SU-DHL-6 (cell line): ENCODE measurements around the gene SH2D5.

Experiments used
- H2AFZ ChIP-seq: fragments of 200-600 bp; sonication (generic); 2 replicates; pipeline ENCODE4 v1.6.1; 2014; ENCODE audit warnings: low read depth, mild to moderate bottlenecking, moderate library complexity, mixed read lengths, antibody characterized with exemption, low read length; ENCODE audit not compliant: severe bottlenecking
- H3F3A ChIP-seq: fragments of 200-600 bp; shearing (Covaris generic); 2 replicates; pipeline ENCODE4 v1.6.0; 2016; ENCODE audit warnings: antibody characterized with exemption, mild to moderate bottlenecking; ENCODE audit not compliant: insufficient read depth
- H3K27ac ChIP-seq: fragments of 200-600 bp; sonication (generic); 2 replicates; pipeline ENCODE4 v1.5.1; 2016; ENCODE audit warnings: low read depth, mild to moderate bottlenecking, low read length, moderate library complexity, mixed read lengths
- H3K27me3 ChIP-seq: fragments of 200-600 bp; sonication (generic), shearing (Covaris generic); 2 replicates; pipeline ENCODE4 v1.6.0; 2014; ENCODE audit warnings: mild to moderate bottlenecking, low read length
- H3K36me3 ChIP-seq: fragments of 200-600 bp; sonication (generic); 2 replicates; pipeline ENCODE4 v1.6.1; 2014; ENCODE audit warnings: mild to moderate bottlenecking, low read length, mixed read lengths
- H3K4me2 ChIP-seq: fragments of 300-600, 200-600 bp; shearing (Covaris generic), sonication (generic); 2 replicates; pipeline ENCODE4 v1.6.0; 2014; ENCODE audit warnings: low read length, low read depth, mild to moderate bottlenecking; ENCODE audit not compliant: poor library complexity, severe bottlenecking
- H3K4me3 ChIP-seq: fragments of 200-600 bp; sonication (generic); 2 replicates; pipeline ENCODE4 v1.5.1; 2014; ENCODE audit warnings: antibody characterized with exemption, low read length, mild to moderate bottlenecking, mixed read lengths; ENCODE audit not compliant: insufficient read depth, poor library complexity, severe bottlenecking
- H3K79me2 ChIP-seq: fragments of 200-600 bp; sonication (generic); 2 replicates; pipeline ENCODE4 v1.6.1; 2014; ENCODE audit warnings: mild to moderate bottlenecking, low read length, moderate library complexity; ENCODE audit not compliant: insufficient read depth
- H3K9ac ChIP-seq: fragments of 200-600 bp; sonication (generic); 2 replicates; pipeline ENCODE4 v1.7.0; 2014; ENCODE audit warnings: mild to moderate bottlenecking, low read length
- H3K9me2 ChIP-seq: fragments of 200-600 bp; sonication (generic); replicated peaks from 2 replicates; pipeline ENCODE4 v1.6.1; 2014; ENCODE audit warnings: low read length; ENCODE audit not compliant: insufficient read depth
- H3K9me3 ChIP-seq: fragments of 200-600 bp; sonication (generic); 2 replicates; pipeline ENCODE4 v1.6.1; 2014; ENCODE audit warnings: low read length, mixed read lengths; ENCODE audit not compliant: insufficient read depth
- H4K20me1 ChIP-seq: fragments of 200-600 bp; sonication (generic); 2 replicates; pipeline ENCODE4 v1.6.1; 2014; ENCODE audit warnings: low read depth, mild to moderate bottlenecking, antibody characterized with exemption, low read length, moderate library complexity, mixed read lengths
- CTCF ChIP-seq: fragments of 200-600 bp; sonication (generic); IDR thresholded peaks from one replicate; pipeline ENCODE4 v1.5.1; 2017; ENCODE audit warnings: antibody characterized with exemption, mild to moderate bottlenecking, low read length, moderate library complexity; ENCODE audit not compliant: insufficient read depth, poor library complexity, severe bottlenecking
- EZH2phosphoT487 ChIP-seq: fragments of 200-600 bp; sonication (generic), shearing (Covaris generic); conservative IDR thresholded peaks from 2 replicates; pipeline ENCODE4 v1.6.1; 2018; ENCODE audit warnings: mild to moderate bottlenecking, antibody characterized with exemption, low read length, moderate library complexity, mixed read lengths

SH2D5 gene

GRCh38 chr1:20684651-20685050 lies 47.9 kb downstream of the SH2D5 start:
- no peak overlapping the region for H3K4me3 ChIP-seq
- no peaks in the 10 kb centered on the region for H3K9me2 ChIP-seq
- no peak overlapping the region for H3K27ac ChIP-seq
- H3K9ac ChIP-seq = no peak overlapping the region
- H3K4me2 ChIP-seq = no peak overlapping the region
- H2AFZ ChIP-seq = no peak overlapping the region
- H3K9me3 ChIP-seq = no peaks in the 10 kb centered on the region
- H3F3A ChIP-seq = no peaks in the 10 kb centered on the region
- no peaks in the 10 kb centered on the region for H4K20me1 ChIP-seq
- H3K36me3 ChIP-seq = no peaks in the 10 kb centered on the region
- TF ChIP-seq CTCF (no peak), EZH2phosphoT487 (no peak)
- H3K79me2 ChIP-seq = no peaks in the 10 kb centered on the region
- H3K27me3 ChIP-seq = no peaks in the 10 kb centered on the region

- no peak overlapping the region for H3K9ac ChIP-seq
- H3K36me3 ChIP-seq = no peaks in the 10 kb centered on the region
- no peak overlapping the region for H3K4me2 ChIP-seq
- H3K9me2 ChIP-seq = no peaks in the 10 kb centered on the region
- no peaks in the 10 kb centered on the region for H4K20me1 ChIP-seq
- H3K9me3 ChIP-seq = no peaks in the 10 kb centered on the region
- no peak for TF ChIP-seq EZH2phosphoT487
- TF ChIP-seq CTCF = no peak
- H3K27me3 ChIP-seq = no peaks in the 10 kb centered on the region
- no peak overlapping the region for H3K4me3 ChIP-seq
- H3F3A ChIP-seq = no peaks in the 10 kb centered on the region
- no peak overlapping the region for H3K27ac ChIP-seq
- H3K79me2 ChIP-seq = no peaks in the 10 kb centered on the region
- no peak overlapping the region for H2AFZ ChIP-seq
These were observed 48.4 kb downstream of the SH2D5 start for GRCh38 chr1:20684050-20684620.

- TF ChIP-seq EZH2phosphoT487 (no peak), CTCF (no peak)
- H4K20me1 ChIP-seq = no peaks in the 10 kb centered on the region
- no peak overlapping the region for H3K4me3 ChIP-seq
- H3F3A ChIP-seq = no peaks in the 10 kb centered on the region
- H3K4me2 ChIP-seq = no peak overlapping the region
- no peaks in the 10 kb centered on the region for H3K9me3 ChIP-seq
- H2AFZ ChIP-seq = no peak overlapping the region
- no peak overlapping the region for H3K9ac ChIP-seq
- H3K36me3 ChIP-seq = no peaks in the 10 kb centered on the region
- H3K27ac ChIP-seq = no peak overlapping the region
- H3K9me2 ChIP-seq = no peaks in the 10 kb centered on the region
- H3K27me3 ChIP-seq = no peaks in the 10 kb centered on the region
- H3K79me2 ChIP-seq = no peaks in the 10 kb centered on the region
These were observed 48.9 kb downstream of the SH2D5 start for GRCh38 chr1:20683614-20684013.
